IPS-NIHi7 (cell line): ENCODE data around the gene DYSF.

Experiments
- DNase-seq: peaks from one replicate; pipeline ENCODE4 v3.0.0; 2012; ENCODE audit warnings: mixed read lengths; ENCODE audit errors: extremely low spot score

The DYSF gene

GRCh38 chr2:71706836-71707235 is 253.5 kb downstream of the DYSF start:
- no peak for DNase-seq

GRCh38 chr2:71710367-71711132 is 257.2 kb downstream of the DYSF start:
- no peak for DNase-seq

- DNase-seq: no peak
Measured at GRCh38 chr2:71711133-71711855, 257.9 kb downstream of the DYSF start.

GRCh38 chr2:71712158-71712818 is 258.9 kb downstream of the DYSF start:
- no peak for DNase-seq

GRCh38 chr2:71713581-71714580 is 260.5 kb downstream of the DYSF start:
- DNase-seq: no peak

GRCh38 chr2:71714601-71715240 is 261.4 kb downstream of the DYSF start:
- no peak for DNase-seq

GRCh38 chr2:71715241-71715750 is 261.9 kb downstream of the DYSF start:
- DNase-seq: no peak

GRCh38 chr2:71715951-71716696 is 262.8 kb downstream of the DYSF start:
- no peak for DNase-seq

- no peak for DNase-seq
Measured at GRCh38 chr2:71716697-71717624, 263.6 kb downstream of the DYSF start.

GRCh38 chr2:71718686-71719085 is 265.3 kb downstream of the DYSF start:
- DNase-seq: no peak

GRCh38 chr2:71719520-71720282 is 266.3 kb downstream of the DYSF start:
- DNase-seq: no peak

- no peak for DNase-seq
Measured at GRCh38 chr2:71720283-71720560, 266.9 kb downstream of the DYSF start.

GRCh38 chr2:71720596-71721361 is 267.4 kb downstream of the DYSF start:
- no peak for DNase-seq

GRCh38 chr2:71721362-71721665 is 268.0 kb downstream of the DYSF start:
- no peak for DNase-seq

GRCh38 chr2:71721669-71722068 is 268.3 kb downstream of the DYSF start:
- DNase-seq: no peak

GRCh38 chr2:71722286-71722685 is 268.9 kb downstream of the DYSF start:
- DNase-seq: no peak

GRCh38 chr2:71724793-71725192 is 271.4 kb downstream of the DYSF start:
- DNase-seq: no peak

- no peak for DNase-seq
Measured at GRCh38 chr2:71725836-71726235, 272.5 kb downstream of the DYSF start.
